ENCODE measurements around the gene HSPA12B.

GRCh38 chr20:3785240-3786125, 53.0 kb downstream of the HSPA12B start:
- TF ChIP-seq EZH2 (IDR thresholded peaks at IDR 0.05), result no peak
- no peak for TF ChIP-seq POLR2AphosphoS5 (IDR thresholded peaks at IDR 0.05; ENCODE audit: borderline replicate concordance, low read depth, low read length)
- no peak for TF ChIP-seq FOXP2 (optimal IDR thresholded peaks at IDR 0.05; ENCODE audit: control extremely low read depth, extremely low read length, insufficient read depth)
